HuH-7.5 (cell line): Measurements from ENCODE around the gene LAPTM5.
"Not testable (repeated sequence)": the region's sequence is repeated elsewhere in the genome, so short reads cannot be mapped to it uniquely, and the experiment has no call there.

ENCODE experiments used
- DNase-seq: peaks from one replicate; pipeline ENCODE4 v3.0.0; 2011; ENCODE audit warnings: low spot score

The LAPTM5 gene

DNA sequence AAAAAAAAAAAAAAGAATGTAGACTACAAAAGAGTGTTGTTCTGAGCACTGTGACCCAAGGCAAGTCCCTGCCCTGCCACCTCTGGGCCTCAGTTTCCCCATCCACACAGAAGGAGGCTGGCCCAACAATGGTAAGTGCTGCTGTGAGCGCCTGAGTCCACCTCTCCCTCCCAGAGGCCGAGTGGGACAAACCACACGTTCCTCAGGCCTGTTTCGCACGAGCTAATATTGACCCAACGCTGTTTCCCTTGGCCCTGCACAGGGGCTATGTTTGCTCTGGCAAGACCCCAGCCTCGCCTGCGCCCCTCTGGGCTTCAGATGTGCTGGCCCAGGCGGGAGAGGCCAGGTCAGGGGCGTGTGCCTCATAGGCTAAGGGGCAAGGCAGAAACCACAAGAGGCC is 12.6 kb upstream of the LAPTM5 start:
- no peak for DNase-seq

GRCh38 chr1:30768830-30769718 is 11.5 kb upstream of the LAPTM5 start:
- no peak for DNase-seq

DNA sequence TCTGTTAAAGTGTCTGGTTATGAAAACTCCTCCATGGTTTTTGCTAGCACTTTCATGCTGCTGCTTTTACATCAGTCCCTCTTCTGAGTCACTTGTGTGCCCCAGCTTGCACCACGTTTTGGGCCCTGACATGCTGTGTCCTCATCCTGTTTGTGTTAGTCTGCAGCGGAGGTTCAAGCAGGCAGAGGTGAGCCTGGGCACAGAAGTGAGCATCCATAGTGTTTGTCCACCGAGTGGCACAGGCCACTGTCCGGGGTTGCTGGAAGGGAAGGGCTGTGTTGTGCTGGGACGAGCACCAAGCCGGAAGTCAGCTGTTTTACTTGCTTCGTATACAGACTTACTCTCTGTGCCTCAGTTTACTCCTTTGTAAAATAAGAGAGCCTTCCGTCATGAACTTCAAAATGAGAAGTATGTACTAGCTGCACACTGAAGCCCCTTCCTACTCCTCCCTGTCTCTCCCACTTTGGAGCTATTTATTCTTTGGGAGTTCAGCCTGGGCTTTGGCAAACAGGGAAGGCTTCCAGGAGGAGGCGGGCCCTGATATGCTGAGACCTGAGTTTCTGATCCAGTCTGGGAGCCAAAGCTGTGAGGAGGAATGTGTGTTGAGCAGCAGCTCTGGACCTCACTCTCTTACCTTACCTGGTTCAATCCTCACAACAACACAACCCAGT is 10.7 kb upstream of the LAPTM5 start:
- DNase-seq: no peak

DNA sequence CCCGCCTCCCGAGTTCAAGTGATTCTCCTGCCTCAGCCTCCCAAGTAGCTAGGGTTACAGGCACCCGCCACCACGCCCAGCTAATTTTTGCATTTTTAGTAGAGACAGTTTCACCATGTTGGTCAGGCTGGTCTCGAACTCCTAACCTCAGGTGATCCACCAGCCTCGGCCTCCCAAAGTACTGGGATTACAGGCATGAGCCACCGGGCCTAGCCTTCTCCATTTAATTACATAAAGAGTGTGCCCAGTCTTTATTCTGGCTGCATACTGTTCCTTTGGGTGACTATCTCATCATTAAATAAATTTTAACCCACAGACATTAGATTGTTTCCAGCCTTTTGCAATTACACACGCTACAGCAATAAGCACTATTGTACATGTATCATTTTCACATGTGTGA is 9.4 kb upstream of the LAPTM5 start:
- not testable (repeated sequence) for DNase-seq

- no peak for DNase-seq
These were observed 8.2 kb upstream of the LAPTM5 start for GRCh38 chr1:30765556-30766434.

GRCh38 chr1:30764939-30765555 is 7.5 kb upstream of the LAPTM5 start:
- no peak for DNase-seq

DNA sequence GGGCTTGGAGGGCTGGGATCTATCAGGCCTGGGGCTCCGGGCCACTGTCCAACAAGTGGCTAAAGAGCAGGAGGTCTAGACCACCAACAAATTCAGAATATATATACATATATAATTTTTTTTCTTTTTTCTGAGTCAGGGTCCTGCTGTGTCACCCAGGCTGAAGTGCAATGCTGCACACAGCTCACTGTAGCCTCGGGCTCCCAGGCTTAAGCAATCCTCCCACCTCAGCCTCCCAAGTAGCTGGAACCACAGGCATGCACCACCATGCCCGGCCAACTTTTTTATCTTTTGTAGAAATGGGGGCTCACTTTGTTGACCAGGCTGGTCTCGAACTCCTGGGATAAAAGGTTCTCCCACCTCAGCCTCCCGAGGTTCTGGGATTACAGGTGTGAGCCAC is 6.8 kb upstream of the LAPTM5 start:
- DNase-seq: no peak

DNA sequence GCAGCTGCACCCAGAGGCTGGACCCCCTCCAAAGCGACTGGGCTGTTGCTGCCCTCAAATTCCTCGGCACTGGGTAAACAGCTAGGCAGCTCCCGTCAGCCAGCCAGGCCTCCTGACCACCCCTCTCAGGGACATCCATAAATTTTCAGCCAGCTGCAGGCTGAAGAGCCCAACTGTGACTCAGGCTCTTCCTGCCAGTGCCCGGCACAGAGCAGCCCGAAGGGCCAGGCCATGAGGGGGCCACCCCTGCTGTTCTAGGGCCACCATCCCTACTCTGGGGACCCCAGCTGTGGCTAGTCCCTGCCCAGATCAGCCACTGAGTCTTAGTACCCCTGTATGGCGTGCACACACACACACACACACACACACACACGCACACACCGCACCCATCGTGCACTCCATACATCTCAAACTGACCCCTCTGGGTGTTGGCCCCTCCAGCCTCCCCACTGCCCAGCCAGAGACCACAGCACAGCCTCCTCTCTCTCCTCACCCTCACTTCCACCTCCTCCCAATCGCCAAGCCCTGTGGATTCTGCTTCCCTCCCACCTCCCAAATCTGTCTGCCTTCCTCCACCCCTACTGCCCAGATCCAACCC is 6.2 kb upstream of the LAPTM5 start:
- DNase-seq: no peak

GRCh38 chr1:30762930-30763650 is 5.5 kb upstream of the LAPTM5 start:
- DNase-seq: no peak

DNA sequence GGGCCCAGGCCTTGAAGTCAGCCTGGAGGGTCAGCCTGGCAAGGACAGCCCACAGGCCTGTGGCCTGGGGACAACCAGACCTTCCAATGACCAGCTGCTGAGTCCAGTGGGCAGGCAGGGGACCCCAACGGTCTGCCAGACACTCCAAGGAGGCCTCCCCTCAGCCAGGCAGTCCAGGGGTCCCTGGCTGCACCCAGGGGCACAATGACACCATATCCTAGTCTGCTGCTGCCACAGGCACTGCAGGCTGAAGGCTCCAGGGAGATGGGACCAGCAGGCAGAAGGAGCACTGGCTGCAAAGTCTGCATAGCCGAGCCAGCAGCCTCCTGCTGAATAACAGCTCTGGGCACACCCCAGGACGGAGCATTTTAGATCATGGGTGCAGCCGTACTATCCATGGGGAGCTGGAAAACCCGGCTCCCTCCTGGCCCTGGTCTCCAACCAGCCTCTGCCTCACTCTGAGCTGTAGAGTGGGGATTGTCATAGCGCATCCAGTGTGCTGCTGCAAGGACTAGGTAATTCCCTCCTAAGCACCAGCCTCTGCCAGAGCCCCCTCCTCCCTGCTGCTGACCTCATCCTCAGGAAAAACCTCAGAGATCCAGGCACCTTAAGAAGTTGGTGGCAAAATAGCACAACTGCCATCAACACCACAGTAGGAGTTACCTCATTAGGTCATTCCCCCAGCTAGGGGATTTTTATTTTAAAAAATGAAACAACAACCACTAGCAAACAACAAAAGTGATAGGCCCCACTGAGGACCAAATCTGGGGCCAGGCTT is 4.8 kb upstream of the LAPTM5 start:
- no peak for DNase-seq

DNA sequence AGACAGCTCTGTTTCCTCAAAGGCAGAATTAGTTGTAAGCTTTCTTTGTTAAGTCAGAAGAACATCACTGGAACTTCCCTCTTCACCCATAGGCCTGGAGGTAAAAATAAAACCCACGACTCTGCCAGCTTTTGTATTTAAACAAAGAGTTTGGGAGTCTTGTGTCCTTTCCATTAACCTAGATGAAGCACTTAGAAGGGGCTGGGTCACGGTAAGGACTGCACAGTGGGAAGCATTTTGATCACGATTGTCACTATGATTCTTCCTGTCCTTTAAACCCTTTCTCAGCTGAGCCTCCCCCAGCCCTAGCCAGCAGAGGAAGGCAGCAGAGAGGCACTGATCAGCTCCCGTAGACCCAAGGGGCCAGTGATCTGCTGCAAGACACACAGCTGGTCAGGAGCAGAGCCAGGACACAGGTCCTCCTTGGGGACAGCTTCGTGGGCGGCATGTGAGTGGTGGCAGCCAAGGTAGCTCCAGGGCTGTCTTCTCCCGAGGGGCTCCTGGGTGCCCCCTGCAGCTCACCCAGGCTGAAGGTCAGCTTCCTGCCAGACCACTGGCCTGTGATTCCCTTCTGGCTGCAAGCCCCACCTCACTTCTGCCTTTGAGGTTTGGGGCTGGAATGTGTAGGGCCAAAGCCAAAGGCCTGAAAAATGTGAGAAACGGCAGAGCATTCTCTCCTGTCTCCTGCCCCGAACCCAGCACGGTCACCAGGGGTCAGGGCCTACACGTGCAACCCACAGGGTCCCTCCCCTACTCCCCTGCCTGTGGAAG is 4.0 kb upstream of the LAPTM5 start:
- no peak for DNase-seq

- DNase-seq: no peak
These were observed 3.2 kb upstream of the LAPTM5 start for GRCh38 chr1:30760596-30761324.

GRCh38 chr1:30759718-30760281 is 2.2 kb upstream of the LAPTM5 start:
- no peak for DNase-seq

GRCh38 chr1:30758785-30759380 is 1.3 kb upstream of the LAPTM5 start:
- no peak for DNase-seq

DNA sequence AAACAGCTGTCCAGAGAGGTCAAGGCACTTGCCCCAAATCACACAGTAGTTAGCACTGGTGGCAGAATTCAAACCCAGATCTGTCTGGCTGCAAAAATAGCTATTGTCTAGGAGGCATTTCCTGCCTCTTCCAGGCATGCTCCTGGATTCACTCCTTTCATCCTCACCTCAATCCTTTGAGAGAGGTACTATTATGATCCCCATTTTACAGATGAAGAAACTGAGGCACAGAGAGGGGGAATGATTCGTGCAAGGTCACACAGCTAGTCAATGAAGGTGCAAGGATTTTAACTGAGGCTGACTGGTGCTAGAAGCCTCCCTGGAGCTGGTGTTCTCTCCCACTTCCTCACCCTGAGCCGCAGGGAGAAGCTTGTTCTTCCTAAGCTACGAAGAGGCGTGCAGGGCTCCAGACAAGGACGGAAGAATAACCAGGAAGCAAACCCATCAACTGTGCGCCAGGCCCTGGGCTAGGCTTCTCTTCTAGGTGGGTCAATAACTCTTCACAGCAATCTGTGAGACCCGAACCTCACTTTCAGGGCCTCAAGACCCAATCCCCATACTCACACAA is 631 bp upstream of the LAPTM5 start:
- DNase-seq: no peak

DNA sequence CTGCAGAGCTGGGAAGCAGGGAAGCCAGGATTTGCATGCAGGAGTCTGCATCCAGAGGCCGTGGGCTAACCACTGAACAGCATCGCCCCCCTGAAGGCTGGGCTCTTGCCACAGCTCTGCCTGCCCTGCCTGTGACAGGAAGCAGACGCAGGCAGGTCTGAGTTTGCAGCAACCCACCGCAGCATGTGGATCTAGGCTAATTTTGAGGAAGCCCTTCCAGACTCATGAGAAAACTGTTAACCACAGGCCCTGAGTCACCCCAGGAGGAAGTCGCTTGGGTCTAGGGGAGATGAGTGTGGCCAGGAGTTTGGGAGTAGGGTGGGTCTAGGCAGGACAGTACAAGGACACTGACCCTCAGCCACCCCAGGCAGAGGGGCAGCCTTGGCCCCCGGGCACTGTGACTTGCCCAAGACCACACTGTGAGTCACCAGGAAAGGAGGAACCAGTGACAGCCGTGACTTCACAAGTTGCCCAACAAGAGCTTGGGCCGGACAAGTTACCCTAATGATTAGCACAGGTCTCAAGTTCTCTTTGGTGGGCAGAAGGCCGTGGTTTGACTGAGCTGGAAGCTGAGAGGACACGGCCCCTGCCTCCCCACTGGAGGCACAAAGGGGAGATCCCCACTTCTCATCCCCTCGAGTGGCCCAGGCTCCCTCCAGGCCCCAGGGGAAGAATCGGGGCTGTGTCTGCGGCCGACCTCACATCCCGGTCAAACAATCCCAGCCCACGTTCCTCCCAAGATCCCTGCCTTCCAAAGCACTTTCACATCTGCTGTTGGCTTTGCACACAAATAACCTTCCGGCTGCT is 826 bp downstream of the LAPTM5 start:
- no peak for DNase-seq

DNA sequence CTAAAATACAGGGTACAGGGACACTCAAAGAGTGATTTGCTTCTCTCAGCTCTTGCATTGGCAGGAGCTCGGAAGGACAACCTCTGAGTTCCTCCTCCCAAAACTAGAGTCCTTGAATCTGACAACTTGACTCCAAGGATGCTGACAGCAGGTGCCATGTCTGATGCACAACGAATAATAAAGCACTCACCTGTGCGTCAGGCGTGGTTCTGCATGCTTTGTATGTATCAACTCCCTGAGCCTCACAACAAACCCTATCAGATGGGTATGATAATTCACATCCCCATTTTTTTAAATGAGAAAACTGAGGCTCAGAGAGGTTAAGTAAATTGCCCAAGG is 1.4 kb downstream of the LAPTM5 start:
- DNase-seq: no peak
